Activated T-cell treated with anti-CD3 and anti-CD28 coated beads for 1 hour (primary cell): ENCODE measurements around the gene TNNI2.

Experiments
- DNase-seq: peaks from one replicate; pipeline ENCODE4 v3.0.0-alpha.2; 2020; ENCODE audit warnings: low read depth

Gene TNNI2

GRCh38 chr11:1834779-1835670, 3.8 kb upstream of the TNNI2 start, which contains the start of gene SYT8:
Gene SYT8 (plus strand): TSS chr11:1834990. CDS start chr11:1835106, 116 bp downstream.
- no peak for DNase-seq

- no peak for DNase-seq
Observed at GRCh38 chr11:1835671-1836010, 3.1 kb upstream of the TNNI2 start.

- DNase-seq: no peak
Observed at GRCh38 chr11:1836011-1836945, 2.5 kb upstream of the TNNI2 start.

GRCh38 chr11:1837171-1838076, 1.4 kb upstream of the TNNI2 start:
- peak; percentile 74 for DNase-seq

GRCh38 chr11:1838077-1838425, 730 bp upstream of the TNNI2 start:
- DNase-seq: no peak

GRCh38 chr11:1839204-1839923, 583 bp downstream of the TNNI2 start:
- no peak for DNase-seq

- DNase-seq: no peak
Observed at GRCh38 chr11:1839924-1840779, 1.4 kb downstream of the TNNI2 start.

- DNase-seq: no peak
Observed at GRCh38 chr11:1840780-1841480, 2.1 kb downstream of the TNNI2 start.

GRCh38 chr11:1841511-1842148, 2.8 kb downstream of the TNNI2 start:
- DNase-seq: no peak

- no peak for DNase-seq
Observed at GRCh38 chr11:1842149-1843097, 3.6 kb downstream of the TNNI2 start.

GRCh38 chr11:1843098-1843473, 4.3 kb downstream of the TNNI2 start:
- DNase-seq: no peak

GRCh38 chr11:1843796-1844195, 5.0 kb downstream of the TNNI2 start:
- DNase-seq: no peak

- peak; percentile 35 for DNase-seq
Observed at GRCh38 chr11:1844221-1845094, 5.7 kb downstream of the TNNI2 start.

- DNase-seq: no peak
Observed at GRCh38 chr11:1845095-1845429, 6.3 kb downstream of the TNNI2 start.

- DNase-seq: no peak
Observed at GRCh38 chr11:1845561-1846452, 7.0 kb downstream of the TNNI2 start.

GRCh38 chr11:1846453-1846932, 7.7 kb downstream of the TNNI2 start:
- no peak for DNase-seq
